IMR-90 (cell line): Measurements from ENCODE around the gene C2orf92. TPM values are rescaled to one million over a fixed set of nuclear protein-coding genes. Genes with fewer than 3 reads are reported as not detected.

Experiments used
- ATAC-seq: fragments of 200-7000 bp; cut with Tn5 transposase; 2 replicates; pipeline ENCODE4 v1.9.1; 2020; ENCODE audit warnings: low read depth, mild to moderate bottlenecking, moderate library complexity
- BruUV-seq: library from RNA; stranded (reverse); fragments of 400-500 nt; replicated peaks from 2 replicates; lab custom pipeline; 2021; lab: Mats Ljungman, UMichigan
- CTCF ChIA-PET: fragments of 300-600 bp; formaldehyde crosslinking; extraction: SDS; loops from one replicate; lab custom pipeline; 2021; ENCODE audit warnings: antibody characterized with exemption; lab: Yijun Ruan, JAX
- POLR2A ChIA-PET: fragments of 300-600 bp; sonication (Branson Sonifier 250); formaldehyde crosslinking; loops from one replicate; lab custom pipeline; 2022; ENCODE audit warnings: antibody characterized with exemption; ENCODE audit not compliant: unreplicated experiment; lab: Charles Lee
- DNase-seq: peaks from one replicate; pipeline ENCODE4 v3.0.0; 2013
- H2AFZ ChIP-seq: replicated peaks from 2 replicates; pipeline ENCODE3; 2013; ENCODE audit warnings: low read length, mild to moderate bottlenecking; ENCODE audit not compliant: poor library complexity
- H2AK5ac ChIP-seq: 2 replicates; pipeline ENCODE4 v1.6.1; 2013; ENCODE audit warnings: low read depth, low read length, inconsistent platforms
- H2AK9ac ChIP-seq: replicated peaks from 2 replicates; pipeline ENCODE3; 2013; ENCODE audit warnings: mild to moderate bottlenecking, low read depth, low read length, moderate library complexity; ENCODE audit not compliant: poor library complexity
- H2BK120ac ChIP-seq: 2 replicates; pipeline ENCODE4 v1.6.1; 2013; ENCODE audit warnings: low read depth, low read length, inconsistent platforms
- H2BK15ac ChIP-seq: 3 replicates; pipeline ENCODE4 v1.6.1; 2013; ENCODE audit warnings: low read depth, low read length, inconsistent platforms
- H2BK20ac ChIP-seq: 2 replicates; pipeline ENCODE4 v1.6.1; 2013; ENCODE audit warnings: low read depth, mild to moderate bottlenecking, inconsistent platforms, low read length, moderate library complexity
- H2BK5ac ChIP-seq: 2 replicates; pipeline ENCODE4 v1.6.1; 2013; ENCODE audit warnings: mild to moderate bottlenecking, low read depth, low read length, inconsistent platforms; ENCODE audit not compliant: poor library complexity, severe bottlenecking
- H3K14ac ChIP-seq: replicated peaks from 2 replicates; pipeline ENCODE4 v1.6.1; 2013; ENCODE audit warnings: low read depth, low read length, inconsistent platforms
- H3K18ac ChIP-seq: 2 replicates; pipeline ENCODE4 v1.6.1; 2013; ENCODE audit warnings: low read depth, low read length, control low read depth
- H3K23ac ChIP-seq: 2 replicates; pipeline ENCODE4 v1.6.1; 2013; ENCODE audit warnings: low read depth, low read length, inconsistent platforms
- H3K27ac ChIP-seq: 2 replicates; pipeline ENCODE4 v1.5.1; 2013; ENCODE audit warnings: mild to moderate bottlenecking, control low read depth, low read length; ENCODE audit not compliant: insufficient read depth
- H3K27me3 ChIP-seq: 2 replicates; pipeline ENCODE4 v1.6.1; 2013; ENCODE audit warnings: low read length; ENCODE audit not compliant: control insufficient read depth, insufficient read depth
- H3K36me3 ChIP-seq: 2 replicates; pipeline ENCODE4 v1.6.1; 2013; ENCODE audit warnings: low read length, mixed read lengths; ENCODE audit not compliant: control insufficient read depth, insufficient read depth
- H3K4ac ChIP-seq: 2 replicates; pipeline ENCODE4 v1.6.1; 2013; ENCODE audit warnings: low read depth, low read length, inconsistent platforms
- H3K4me1 ChIP-seq: 2 replicates; pipeline ENCODE4 v1.6.1; 2013; ENCODE audit warnings: low read length, mixed read lengths; ENCODE audit not compliant: control insufficient read depth, insufficient read depth
- H3K4me2 ChIP-seq: 2 replicates; pipeline ENCODE4 v1.6.1; 2013; ENCODE audit warnings: low read depth, mild to moderate bottlenecking, control low read depth, low read length, moderate library complexity
- H3K4me3 ChIP-seq: 2 replicates; pipeline ENCODE4 v1.5.1; 2013; ENCODE audit warnings: low read depth, mild to moderate bottlenecking, control low read depth, low read length, moderate library complexity; ENCODE audit not compliant: insufficient read depth
- H3K56ac ChIP-seq: 2 replicates; pipeline ENCODE4 v1.6.1; 2013; ENCODE audit warnings: low read length, inconsistent platforms; ENCODE audit not compliant: insufficient read depth; ENCODE audit errors: extremely low read depth
- H3K79me1 ChIP-seq, 2 experiments: 2 replicates each; pipeline ENCODE4 v1.6.1; 2013; ENCODE audit warnings: low read length in 2 of 2, inconsistent platforms in 1 of 2, low read depth in 1 of 2
- H3K9ac ChIP-seq: 2 replicates; pipeline ENCODE4 v1.6.1; 2013; ENCODE audit warnings: low read depth, low read length, control low read depth
- H3K9me1 ChIP-seq: 2 replicates; pipeline ENCODE4 v1.6.1; 2013; ENCODE audit warnings: low read length, inconsistent platforms; ENCODE audit not compliant: insufficient read depth
- H3K9me3 ChIP-seq: 2 replicates; pipeline ENCODE4 v1.6.1; 2013; ENCODE audit warnings: low read length; ENCODE audit not compliant: control insufficient read depth, insufficient read depth
- H4K20me1 ChIP-seq: 2 replicates; pipeline ENCODE4 v1.6.1; 2013; ENCODE audit warnings: low read length, inconsistent platforms; ENCODE audit not compliant: insufficient read depth
- H4K5ac ChIP-seq: 2 replicates; pipeline ENCODE4 v1.6.1; 2013; ENCODE audit warnings: mild to moderate bottlenecking, low read depth, low read length, control low read depth
- H4K8ac ChIP-seq, 2 experiments: 2 replicates each; pipeline ENCODE4 v1.6.1; 2013; ENCODE audit warnings: low read depth in 2 of 2, low read length in 2 of 2, control low read depth in 1 of 2, inconsistent platforms in 1 of 2
- H4K91ac ChIP-seq: 2 replicates; pipeline ENCODE4 v1.6.1; 2013; ENCODE audit warnings: low read depth, low read length, inconsistent platforms; ENCODE audit not compliant: insufficient read depth
- BHLHE40 ChIP-seq: fragments of 150-350 bp; IDR thresholded peaks from 2 replicates; pipeline ENCODE4 v1.6.1; 2016; ENCODE audit warnings: mild to moderate bottlenecking, low read depth, low read length
- CEBPB ChIP-seq: IDR thresholded peaks from 2 replicates; pipeline ENCODE4 v1.6.1; 2012; ENCODE audit warnings: low read depth, low read length, improper control_type of control experiment
- CHD1 ChIP-seq: IDR thresholded peaks from 2 replicates; pipeline ENCODE4 v1.6.1; 2012; ENCODE audit warnings: low read depth, low read length, improper control_type of control experiment
- CTCF ChIP-seq: conservative IDR thresholded peaks from 2 replicates; pipeline ENCODE4 v1.5.1; 2012; ENCODE audit warnings: mild to moderate bottlenecking, low read depth, low read length, improper control_type of control experiment
- ELK1 ChIP-seq: fragments of 150-350 bp; IDR thresholded peaks from 2 replicates; pipeline ENCODE4 v1.6.1; 2016; ENCODE audit warnings: low read depth, mild to moderate bottlenecking, low read length, moderate library complexity, borderline replicate concordance
- FOS ChIP-seq: fragments of 150-350 bp; IDR thresholded peaks from 2 replicates; pipeline ENCODE4 v1.6.1; 2016; ENCODE audit warnings: low read depth, low read length
- MAFK ChIP-seq: IDR thresholded peaks from 2 replicates; pipeline ENCODE4 v1.6.1; 2012; ENCODE audit warnings: low read depth, low read length, improper control_type of control experiment
- MAZ ChIP-seq: IDR thresholded peaks from 2 replicates; pipeline ENCODE4 v1.6.1; 2012; ENCODE audit warnings: low read depth, mild to moderate bottlenecking, low read length, improper control_type of control experiment, moderate library complexity, borderline replicate concordance
- MXI1 ChIP-seq: IDR thresholded peaks from 2 replicates; pipeline ENCODE4 v1.6.1; 2012; ENCODE audit warnings: low read depth, mild to moderate bottlenecking, low read length, moderate library complexity, borderline replicate concordance
- NFE2L2 ChIP-seq: fragments of 150-350 bp; IDR thresholded peaks from 2 replicates; pipeline ENCODE4 v1.6.1; 2016; ENCODE audit warnings: low read depth, mild to moderate bottlenecking, low read length
- RAD21 ChIP-seq: IDR thresholded peaks from 2 replicates; pipeline ENCODE4 v1.6.1; 2012; ENCODE audit warnings: low read length, improper control_type of control experiment
- RCOR1 ChIP-seq: IDR thresholded peaks from 2 replicates; pipeline ENCODE4 v1.6.1; 2012; ENCODE audit warnings: mild to moderate bottlenecking, low read length, improper control_type of control experiment; ENCODE audit not compliant: insufficient replicate concordance
- RFX5 ChIP-seq: IDR thresholded peaks from 2 replicates; pipeline ENCODE4 v1.8.0; 2012; ENCODE audit warnings: low read depth, mild to moderate bottlenecking, low read length, moderate library complexity
- SMC3 ChIP-seq: fragments of 150-350 bp; IDR thresholded peaks from 2 replicates; pipeline ENCODE4 v1.6.1; 2016; ENCODE audit warnings: low read depth, mild to moderate bottlenecking, antibody characterized with exemption, low read length, moderate library complexity
- USF2 ChIP-seq: fragments of 150-350 bp; IDR thresholded peaks from 2 replicates; pipeline ENCODE4 v1.6.1; 2017; ENCODE audit warnings: mild to moderate bottlenecking, antibody characterized with exemption, low read length, low read depth
- WGBS, 2 experiments: methylation state at CpG; one replicate each; pipeline versions ENCODE4 v1.1.5 to v1.1.7; 2013; ENCODE audit warnings: missing lambda C conversion rate in 2 of 2; ENCODE audit not compliant: insufficient read length in 1 of 2; ENCODE audit errors: extremely low coverage in 2 of 2; 5-methylcytosine and 5-hydroxymethylcytosine counted together
- dilution Hi-C: fragments of 300-500 bp; cut with HindIII; formaldehyde crosslinking; loops from one replicate; pipeline ENCODE4 v1.14.3; 2018; ENCODE audit warnings: low sequenced_read_pairs; ENCODE audit not compliant: unreplicated experiment
- in situ Hi-C: fragments of 300-500 bp; cut with MboI; formaldehyde crosslinking; loops from 3 replicates; pipeline ENCODE4 v1.14.3; 2019; ENCODE audit warnings: low sequenced_read_pairs, inconsistent platforms, mixed read lengths
- intact Hi-C: fragments of 100-400 bp; cut with micrococcal nuclease; formaldehyde crosslinking; loops from 2 replicates; pipeline ENCODE4 v1.10.0; 2022
- polyA plus RNA-seq, 3 experiments: library from polyadenylated mRNA; depleted of rRNA; stranded (reverse); fragments of >200 nt; gene quantifications; 2 replicates each; pipeline ENCODE4 v1.2.3, GENCODE V29; 2012; ENCODE audit warnings: low replicate concordance in 1 of 3
- total RNA-seq: library from RNA; depleted of rRNA; stranded (reverse); fragments of >200 nt; gene quantifications from 2 replicates; pipeline ENCODE4 v1.2.3, GENCODE V29; 2012

The C2orf92 gene
- total and polyA plus RNA-seq, 2 of the 4 experiments (the other 2 are of a cell fraction), result 0.90 to 2.5 TPM

- Histone ChIP-seq H2AK9ac (peak within 1 kb of the TSS; percentile 16), H3K27ac (no peak within 1 kb of the TSS), H3K4me2 (no peak within 1 kb of the TSS), H2BK20ac (no peak within 1 kb of the TSS), H3K14ac (no peak within 1 kb of the TSS), H2BK5ac (no peak within 1 kb of the TSS), H4K5ac (no peak within 1 kb of the TSS), H3K4me3 (no peak within 1 kb of the TSS), H3K27me3 (peaks cover 22% of the 10 kb centered on the region), H4K8ac (no peak within 1 kb of the TSS), H3K4me1 (no peaks in the 10 kb centered on the region), H3K4ac (no peak within 1 kb of the TSS), H3K9me1 (no peaks in the 10 kb centered on the region), H3K36me3 (no peaks in the 10 kb centered on the region), H3K9me3 (no peaks in the 10 kb centered on the region), H3K56ac (no peak within 1 kb of the TSS), H3K18ac (no peak within 1 kb of the TSS), H3K79me1 (no peaks in the 10 kb centered on the region), H4K91ac (no peak within 1 kb of the TSS), H2AK5ac (no peak within 1 kb of the TSS), H3K23ac (no peak within 1 kb of the TSS), H4K20me1 (no peaks in the 10 kb centered on the region; the same call in 1 of the 2 replicates), H2BK120ac (no peak within 1 kb of the TSS), H2AFZ (peak within 1 kb of the TSS; percentile 75), H3K9ac (no peak within 1 kb of the TSS), H2BK15ac (no peak within 1 kb of the TSS)
- no peak for ATAC-seq
- dilution Hi-C loops (no loop called here), in situ Hi-C loops (no loop called here), intact Hi-C loops (no loop called here)
- CTCF ChIA-PET, result no interaction called here
- 67% methylated on average over 10 of the region's 21 CpGs; no CpG with 5 or more reads in 1 of the 2 experiments for WGBS, 2 experiments
- BruUV-seq, result no TSS peak
- DNase-seq, result no peak
- POLR2A ChIA-PET, result no interaction called here
- TF ChIP-seq RCOR1, result no peak
- TF ChIP-seq ELK1, result no peak
- TF ChIP-seq CEBPB, result no peak
- TF ChIP-seq CTCF, result no peak
- TF ChIP-seq MAZ, result no peak
- no peak for TF ChIP-seq RAD21
- TF ChIP-seq SMC3, result no peak
- TF ChIP-seq MAFK, result no peak
- TF ChIP-seq CHD1, result no peak
- no peak for TF ChIP-seq NFE2L2
- no peak for TF ChIP-seq MXI1
- TF ChIP-seq RFX5, result no peak
- no peak for TF ChIP-seq BHLHE40
- TF ChIP-seq FOS, result no peak
- no peak for TF ChIP-seq USF2
These were observed 44.0 kb downstream of the C2orf92 start, which contains the start of gene ZAP70 for GRCh38 chr2:97713296-97714083. TSS of gene ZAP70 (plus strand) at chr2:97713576. CDS start at chr2:97724037, 10,461 bp downstream.
